Ishikawa (cell line): ENCODE measurements around the gene ACADVL.

Experiments used
- CEBPB ChIP-seq: IDR thresholded peaks from 2 replicates; pipeline ENCODE4 v1.6.1; 2012
- CREB1 ChIP-seq: IDR thresholded peaks from 2 replicates; pipeline ENCODE4 v1.6.1; 2012; ENCODE audit warnings: low read depth
- EGR1 ChIP-seq: IDR thresholded peaks from 2 replicates; pipeline ENCODE4 v1.6.1; 2012
- EP300 ChIP-seq: IDR thresholded peaks from 2 replicates; pipeline ENCODE4 v1.6.1; 2012; ENCODE audit warnings: borderline replicate concordance
- FOXM1 ChIP-seq: IDR thresholded peaks from 2 replicates; pipeline ENCODE4 v1.6.1; 2012; ENCODE audit warnings: low read depth, borderline replicate concordance
- MAX ChIP-seq: IDR thresholded peaks from 2 replicates; pipeline ENCODE4 v1.6.1; 2012
- NFIC ChIP-seq: IDR thresholded peaks from 2 replicates; pipeline ENCODE4 v1.6.1; 2012
- RAD21 ChIP-seq: IDR thresholded peaks from 2 replicates; pipeline ENCODE4 v1.6.1; 2012; ENCODE audit warnings: low read depth
- REST ChIP-seq: IDR thresholded peaks from 2 replicates; pipeline ENCODE4 v1.6.1; 2012; ENCODE audit warnings: low read depth, mild to moderate bottlenecking
- TAF1 ChIP-seq: IDR thresholded peaks from 2 replicates; pipeline ENCODE4 v1.6.1; 2012; ENCODE audit warnings: low read depth, mild to moderate bottlenecking
- TCF12 ChIP-seq: IDR thresholded peaks from 2 replicates; pipeline ENCODE4 v1.6.1; 2012; ENCODE audit warnings: low read depth
- TEAD4 ChIP-seq: IDR thresholded peaks from 2 replicates; pipeline ENCODE4 v1.6.1; 2012
- YY1 ChIP-seq: IDR thresholded peaks from 2 replicates; pipeline ENCODE4 v1.6.1; 2012; ENCODE audit warnings: low read depth
- ZBTB7A ChIP-seq: IDR thresholded peaks from 2 replicates; pipeline ENCODE4 v1.6.1; 2012; ENCODE audit warnings: low read depth
- TF ChIP-seq, protein P1 (sequence below): IDR thresholded peaks from 2 replicates; pipeline ENCODE4 v1.6.1; 2012

ACADVL gene

GRCh38 chr17:7248796-7249195 lies 29.1 kb downstream of the ACADVL start:
- TF ChIP-seq REST (no peak), YY1 (no peak), NFIC (no peak), CREB1 (no peak), MAX (no peak), ZBTB7A (no peak), TEAD4 (no peak), TAF1 (no peak), FOXM1 (no peak), EGR1 (no peak)

DNA sequence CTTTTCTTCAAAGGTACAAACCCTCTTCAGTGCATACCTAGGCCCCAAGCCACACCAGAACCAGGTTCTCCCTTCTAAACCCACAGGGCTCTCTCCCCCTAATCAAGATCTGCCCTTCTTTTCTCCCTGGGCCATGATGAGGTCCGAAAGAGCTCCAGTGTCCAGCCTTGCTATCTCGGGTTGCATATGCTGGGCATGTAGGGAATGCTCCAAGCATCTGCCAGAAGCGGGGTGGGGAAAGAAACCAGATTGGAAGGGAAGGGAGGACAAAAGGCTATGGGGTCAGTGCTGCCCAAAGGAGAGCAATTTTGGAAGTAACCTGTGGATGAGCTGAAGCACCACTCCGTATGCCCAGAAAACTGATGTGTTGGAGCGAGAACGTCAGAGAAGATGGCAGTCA lies 29.5 kb downstream of the ACADVL start:
- TF ChIP-seq EGR1 (no peak), RAD21 (no peak), REST (no peak), TEAD4 (no peak), TAF1 (no peak), TCF12 (no peak), EP300 (no peak), CEBPB (no peak), CREB1 (no peak), ZBTB7A (no peak), FOXM1 (no peak), NFIC (no peak), YY1 (no peak)
- TF ChIP-seq, protein P1, sequence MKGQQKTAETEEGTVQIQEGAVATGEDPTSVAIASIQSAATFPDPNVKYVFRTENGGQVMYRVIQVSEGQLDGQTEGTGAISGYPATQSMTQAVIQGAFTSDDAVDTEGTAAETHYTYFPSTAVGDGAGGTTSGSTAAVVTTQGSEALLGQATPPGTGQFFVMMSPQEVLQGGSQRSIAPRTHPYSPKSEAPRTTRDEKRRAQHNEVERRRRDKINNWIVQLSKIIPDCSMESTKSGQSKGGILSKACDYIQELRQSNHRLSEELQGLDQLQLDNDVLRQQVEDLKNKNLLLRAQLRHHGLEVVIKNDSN: no peak

DNA sequence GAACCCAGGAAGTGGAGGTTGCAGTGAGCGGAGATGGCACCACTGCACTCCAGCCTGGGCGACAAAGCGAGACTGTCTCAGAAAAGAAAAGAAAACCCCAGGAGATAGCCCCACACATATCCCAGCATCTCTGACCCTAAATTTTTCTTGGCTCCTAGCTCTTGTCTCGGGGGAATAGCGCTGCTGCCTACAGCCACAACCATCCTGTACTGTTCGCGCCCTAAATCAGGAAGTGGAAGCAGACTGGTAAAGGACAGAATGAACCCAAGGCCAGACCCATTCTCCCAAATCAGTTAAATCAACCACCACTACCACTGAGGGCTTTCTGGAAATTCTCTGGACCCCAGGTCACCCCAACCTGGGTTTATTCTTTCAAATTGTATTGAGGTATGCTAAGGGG lies 30.1 kb downstream of the ACADVL start:
- TF ChIP-seq MAX (no peak), EGR1 (no peak), RAD21 (no peak)

- TF ChIP-seq TCF12 (no peak), TAF1 (no peak), ZBTB7A (0 out of 2 replicates have a peak, but pooled peaks have one; percentile 21)
Measured at GRCh38 chr17:7250695-7251627, 31.2 kb downstream of the ACADVL start.

DNA sequence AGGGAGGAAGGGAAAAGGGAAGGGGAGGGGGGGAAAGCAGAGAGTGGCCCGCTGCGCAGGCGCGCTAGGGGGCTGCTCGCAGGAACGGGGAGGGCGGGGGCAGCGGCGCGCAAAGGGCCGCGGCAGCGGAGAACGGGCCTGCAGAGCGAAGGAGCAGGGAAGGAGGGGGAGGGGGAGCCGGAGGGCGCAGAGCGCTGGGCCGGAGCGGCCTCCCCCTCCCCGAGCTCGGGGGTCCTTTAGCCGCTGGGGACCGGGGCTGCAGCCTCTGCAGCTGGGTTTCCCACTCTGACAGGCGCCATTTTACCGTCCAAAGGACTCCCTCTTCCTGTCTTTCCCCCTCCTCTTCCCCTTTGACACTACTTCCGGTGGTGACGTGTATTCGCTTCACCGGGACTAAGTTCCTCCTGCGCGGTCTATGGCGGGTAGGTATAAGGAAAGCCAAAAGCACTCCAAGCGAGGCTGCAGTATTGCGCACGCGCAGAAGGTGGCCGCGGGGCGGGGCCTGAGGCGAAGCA lies 32.0 kb downstream of the ACADVL start, which contains the start of gene CTDNEP1:
TSS of gene CTDNEP1 (minus strand) at position 74 of the 515 bp plus-strand sequence. CDS start 438 bp downstream, outside the sequence.
- no peak for TF ChIP-seq FOXM1
- peak; percentile 80 for TF ChIP-seq TAF1
- no peak for TF ChIP-seq RAD21
- TF ChIP-seq CREB1: peak; percentile 50; the same call in 1 of the 2 replicates
- TF ChIP-seq YY1: peak; percentile 94
- TF ChIP-seq NFIC: no peak

DNA sequence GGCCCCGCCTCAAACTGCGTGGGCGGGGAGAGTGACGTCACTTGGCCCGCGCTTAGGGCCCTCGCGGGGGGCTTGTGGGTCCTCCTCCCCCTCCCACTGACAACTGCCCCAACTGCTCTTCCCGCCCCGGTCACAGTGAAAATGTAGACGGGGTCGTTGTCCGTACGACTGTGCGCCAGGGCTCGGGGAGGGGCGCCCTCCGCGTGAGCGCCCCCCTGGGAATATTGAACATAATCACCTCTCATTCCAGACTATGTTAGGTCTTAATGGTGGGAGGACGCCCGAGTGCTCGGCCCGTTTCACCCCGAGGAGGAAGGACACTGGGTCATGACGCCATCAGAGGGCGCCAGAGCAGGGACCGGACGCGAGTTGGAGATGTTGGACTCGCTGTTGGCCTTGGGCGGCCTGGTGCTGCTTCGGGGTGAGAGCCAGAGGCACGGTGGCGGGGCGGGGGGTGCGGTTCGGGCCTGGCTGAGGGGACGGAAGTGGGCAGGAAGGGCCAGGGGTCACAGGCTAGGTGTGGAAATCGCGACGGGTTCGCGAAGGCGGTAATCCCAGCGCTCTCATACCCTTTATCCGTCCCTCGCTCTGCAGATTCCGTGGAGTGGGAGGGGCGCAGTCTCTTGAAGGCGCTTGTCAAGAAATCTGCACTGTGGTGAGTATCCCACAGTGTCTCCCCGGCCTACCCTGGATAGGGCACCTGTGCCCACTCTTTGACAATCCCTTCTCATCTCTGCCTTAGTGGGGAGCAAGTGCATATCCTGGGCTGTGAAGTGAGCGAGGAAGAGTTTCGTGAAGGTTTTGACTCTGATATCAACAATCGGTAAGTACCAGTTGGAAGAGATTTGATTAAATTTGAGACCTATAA lies 32.7 kb downstream of the ACADVL start, which contains the start of gene ELP5:
TSS of gene ELP5 (plus strand) at position 40 of the 868 bp plus-strand sequence. CDS start at position 376, 336 bp downstream.
- TF ChIP-seq TAF1: peak; percentile 55
- peak; percentile 57; the same call in 1 of the 2 replicates for TF ChIP-seq TCF12
- peak; percentile 59; the same call in 1 of the 2 replicates for TF ChIP-seq YY1
- no peak for TF ChIP-seq FOXM1
- no peak for TF ChIP-seq REST
- TF ChIP-seq CEBPB: no peak
- TF ChIP-seq MAX: no peak; the same call in none of the 2 replicates
- TF ChIP-seq EP300: 0 out of 2 replicates have a peak, but pooled peaks have one; percentile 27
- peak; percentile 98 for TF ChIP-seq ZBTB7A
- peak; percentile 97 for TF ChIP-seq EGR1
- TF ChIP-seq NFIC: peak; percentile 58
- peak; percentile 31; the same call in 1 of the 2 replicates for TF ChIP-seq RAD21
- peak; percentile 91 for TF ChIP-seq CREB1
- TF ChIP-seq, protein P1: no peak; the same call in 1 of the 2 replicates
- no peak; the same call in 1 of the 2 replicates for TF ChIP-seq TEAD4
